GM06990 (cell line): ENCODE results near the gene NMS.

Experiments used
- DNase-seq: peaks from one replicate; pipeline ENCODE4 v3.0.0-alpha.2; 2011; ENCODE audit not compliant: insufficient read length; ENCODE audit errors: extremely low read depth
- H3K27me3 ChIP-seq: replicated peaks from 2 replicates; pipeline ENCODE4 v1.6.0; 2011; ENCODE audit warnings: low read length; ENCODE audit not compliant: control insufficient read depth, insufficient read depth
- H3K36me3 ChIP-seq: 2 replicates; pipeline ENCODE4 v1.5.1; 2011; ENCODE audit warnings: low read length; ENCODE audit not compliant: control insufficient read depth, insufficient read depth
- H3K4me3 ChIP-seq: replicated peaks from 2 replicates; pipeline ENCODE4 v1.5.1; 2011; ENCODE audit warnings: low read depth, mild to moderate bottlenecking, control low read depth, low read length
- TF ChIP-seq, protein P1 (sequence below): IDR thresholded peaks from 2 replicates; pipeline ENCODE4 v1.5.1; 2011; ENCODE audit warnings: low read length, control low read depth, mild to moderate bottlenecking, inconsistent platforms; ENCODE audit not compliant: insufficient read depth, poor library complexity, severe bottlenecking

Gene NMS

GRCh38 chr2:100484390-100484789 is 14.1 kb downstream of the NMS start:
- no peaks in the 10 kb centered on the region; the same call in 1 of the 2 replicates for H3K27me3 ChIP-seq
- H3K4me3 ChIP-seq = no peak overlapping the region
- TF ChIP-seq, protein P1, sequence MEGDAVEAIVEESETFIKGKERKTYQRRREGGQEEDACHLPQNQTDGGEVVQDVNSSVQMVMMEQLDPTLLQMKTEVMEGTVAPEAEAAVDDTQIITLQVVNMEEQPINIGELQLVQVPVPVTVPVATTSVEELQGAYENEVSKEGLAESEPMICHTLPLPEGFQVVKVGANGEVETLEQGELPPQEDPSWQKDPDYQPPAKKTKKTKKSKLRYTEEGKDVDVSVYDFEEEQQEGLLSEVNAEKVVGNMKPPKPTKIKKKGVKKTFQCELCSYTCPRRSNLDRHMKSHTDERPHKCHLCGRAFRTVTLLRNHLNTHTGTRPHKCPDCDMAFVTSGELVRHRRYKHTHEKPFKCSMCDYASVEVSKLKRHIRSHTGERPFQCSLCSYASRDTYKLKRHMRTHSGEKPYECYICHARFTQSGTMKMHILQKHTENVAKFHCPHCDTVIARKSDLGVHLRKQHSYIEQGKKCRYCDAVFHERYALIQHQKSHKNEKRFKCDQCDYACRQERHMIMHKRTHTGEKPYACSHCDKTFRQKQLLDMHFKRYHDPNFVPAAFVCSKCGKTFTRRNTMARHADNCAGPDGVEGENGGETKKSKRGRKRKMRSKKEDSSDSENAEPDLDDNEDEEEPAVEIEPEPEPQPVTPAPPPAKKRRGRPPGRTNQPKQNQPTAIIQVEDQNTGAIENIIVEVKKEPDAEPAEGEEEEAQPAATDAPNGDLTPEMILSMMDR = no peak
- DNase-seq = no peak
- H3K36me3 ChIP-seq = no peaks in the 10 kb centered on the region

- TF ChIP-seq, protein P1 = no peak
- no peak for DNase-seq
- no peaks in the 10 kb centered on the region for H3K36me3 ChIP-seq
- no peak overlapping the region for H3K4me3 ChIP-seq
- no peaks in the 10 kb centered on the region; the same call in 1 of the 2 replicates for H3K27me3 ChIP-seq
Observed at GRCh38 chr2:100485396-100485795, 15.1 kb downstream of the NMS start.

DNA sequence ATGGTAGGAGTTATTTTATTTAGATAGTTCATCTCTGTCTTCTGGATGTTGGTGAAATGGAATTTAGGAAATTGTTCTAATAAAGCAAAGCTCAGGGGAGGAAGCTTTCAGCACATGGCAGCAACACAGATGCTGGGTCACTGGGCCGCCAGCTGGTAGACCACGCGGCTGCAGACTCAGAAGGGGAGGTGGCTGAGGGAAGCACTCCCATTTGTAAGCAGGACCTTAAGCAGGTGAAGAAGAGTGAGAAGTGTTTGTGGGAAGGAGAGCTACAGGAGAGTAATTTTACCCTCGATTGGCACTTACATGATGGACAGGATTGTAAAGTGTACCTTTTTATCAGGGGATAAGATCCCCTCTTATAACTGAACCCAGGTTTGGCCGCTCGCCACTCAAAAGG is 24.4 kb downstream of the NMS start:
- no peak overlapping the region for H3K4me3 ChIP-seq
- H3K36me3 ChIP-seq = no peaks in the 10 kb centered on the region
- DNase-seq = no peak
- TF ChIP-seq, protein P1 = no peak
- H3K27me3 ChIP-seq = no peaks in the 10 kb centered on the region

- Histone ChIP-seq H3K4me3 (no peak overlapping the region), H3K36me3 (no peaks in the 10 kb centered on the region), H3K27me3 (no peaks in the 10 kb centered on the region)
- TF ChIP-seq, protein P1 = no peak
- no peak for DNase-seq
Observed at GRCh38 chr2:100502782-100503181, 32.5 kb downstream of the NMS start.

DNA sequence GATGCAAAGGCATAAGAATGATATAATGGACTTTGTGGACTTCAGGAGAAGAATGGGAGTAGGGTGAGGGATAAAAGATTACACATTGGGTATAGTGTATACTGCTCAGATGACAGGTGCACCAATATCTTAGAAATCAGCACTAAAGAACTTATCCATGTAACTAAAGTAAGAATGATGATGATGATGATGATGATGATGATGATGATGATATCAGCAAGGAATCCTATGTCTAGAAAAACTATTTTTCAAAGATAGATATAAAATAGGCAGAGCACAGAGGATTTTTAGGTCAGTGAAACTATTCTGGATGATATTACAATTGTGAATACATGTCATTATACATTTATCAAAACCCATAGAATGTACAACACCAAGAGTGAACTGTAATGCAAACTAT is 34.3 kb downstream of the NMS start:
- DNase-seq = no peak
- TF ChIP-seq, protein P1 = no peak
- Histone ChIP-seq H3K27me3 (no peaks in the 10 kb centered on the region), H3K4me3 (no peak overlapping the region), H3K36me3 (no peaks in the 10 kb centered on the region)

GRCh38 chr2:100509066-100509465 is 38.8 kb downstream of the NMS start:
- no peaks in the 10 kb centered on the region for H3K36me3 ChIP-seq
- TF ChIP-seq, protein P1 = no peak
- H3K27me3 ChIP-seq = no peaks in the 10 kb centered on the region
- no peak overlapping the region for H3K4me3 ChIP-seq
- no peak for DNase-seq
